AG10803 (cell line): ENCODE data around the gene ZFP36.

ENCODE experiments used
- DNase-seq: peaks from one replicate; pipeline ENCODE4 v3.0.0; 2010; ENCODE audit warnings: low read depth
- H3K4me3 ChIP-seq: 2 replicates; pipeline ENCODE4 v1.5.1; 2011; ENCODE audit warnings: mild to moderate bottlenecking, low read length, control low read depth
- CTCF ChIP-seq: conservative IDR thresholded peaks from 2 replicates; pipeline ENCODE4 v1.5.1; 2011; ENCODE audit warnings: mild to moderate bottlenecking, low read length, control low read depth, inconsistent platforms

Gene ZFP36

GRCh38 chr19:39412100-39412866 lies 5.6 kb downstream of the ZFP36 start, which contains the start of gene PLEKHG2:
Gene PLEKHG2, plus strand, starts transcription at chr19:39412669. Its CDS starts 1,418 bp downstream, at chr19:39414087.
- H3K4me3 ChIP-seq = peak within 1 kb of the TSS; percentile 87

DNA sequence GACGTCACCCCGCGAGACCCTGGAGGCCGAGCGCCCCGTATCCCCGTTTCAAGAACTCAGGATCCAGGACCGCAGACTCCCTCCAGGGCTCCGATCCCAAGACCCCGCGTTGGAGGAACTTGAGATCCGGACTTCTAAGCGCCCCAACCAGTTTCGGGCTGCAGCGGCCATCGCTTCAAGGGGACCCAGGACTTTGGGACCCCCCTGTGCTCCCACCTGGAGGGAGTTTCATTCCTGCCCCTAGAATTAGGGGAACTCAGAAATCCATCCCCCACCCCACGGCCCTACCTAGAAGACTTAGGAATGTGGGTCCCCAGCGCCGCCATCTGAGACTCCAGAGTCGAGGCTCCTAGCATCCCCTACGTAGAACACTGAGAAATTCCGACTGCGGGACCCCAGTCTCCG lies 6.2 kb downstream of the ZFP36 start:
- no peak for TF ChIP-seq CTCF
- DNase-seq = no peak
- peak overlapping the region; percentile 87 for H3K4me3 ChIP-seq

More at GRCh38 chr19:39412100-39412866, 5.6 kb downstream of the ZFP36 start, which contains the start of gene PLEKHG2:
- peak; percentile 69 for TF ChIP-seq CTCF
- DNase-seq = peak; percentile 100

DNA sequence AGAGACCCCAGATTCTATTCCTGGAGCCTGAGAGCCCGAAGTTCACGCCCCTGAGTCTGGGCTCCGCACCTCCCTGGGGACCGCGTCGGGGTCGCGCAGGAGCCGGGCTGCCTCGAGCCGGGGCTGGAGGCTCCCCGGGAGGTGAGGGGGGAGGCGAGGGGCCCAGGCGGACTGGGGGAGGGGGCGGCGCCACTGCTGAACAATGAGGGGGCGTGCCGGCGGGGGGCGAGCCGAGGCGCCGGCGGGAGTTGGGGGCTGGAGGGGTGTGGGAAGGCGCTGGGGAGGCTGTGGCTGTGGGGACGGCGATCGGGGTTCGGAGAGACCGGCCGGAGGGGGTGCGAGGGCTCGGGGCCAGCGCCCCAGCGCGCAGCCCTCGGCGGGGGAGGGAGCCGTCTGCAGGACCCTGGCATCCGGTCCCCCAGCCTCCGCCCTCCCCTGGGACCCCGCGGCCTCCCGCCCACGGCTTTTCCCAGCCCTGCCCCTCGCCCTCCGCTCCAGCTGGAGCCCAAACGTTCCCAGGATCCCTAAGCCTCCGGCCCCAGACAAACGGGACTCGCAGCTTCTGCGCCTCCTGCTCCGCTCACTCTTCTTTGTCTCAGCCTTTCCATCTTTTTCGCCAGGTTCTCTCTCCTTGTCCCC lies 6.7 kb downstream of the ZFP36 start:
- peak overlapping the region; percentile 87 for H3K4me3 ChIP-seq
- TF ChIP-seq CTCF = no peak
- DNase-seq = peak; percentile 67

- peak overlapping the region; percentile 87 for H3K4me3 ChIP-seq
- peak; percentile 43 for TF ChIP-seq CTCF
- peak; percentile 40 for DNase-seq
Observed at GRCh38 chr19:39413911-39414608, 7.4 kb downstream of the ZFP36 start.

- peak overlapping the region; percentile 87 for H3K4me3 ChIP-seq
- no peak for DNase-seq
- TF ChIP-seq CTCF = no peak
Observed at GRCh38 chr19:39415111-39416046, 8.7 kb downstream of the ZFP36 start.
